HG03196 (cell line): Measurements from ENCODE around the gene DMD.
"Not testable (repeated sequence)": the region's sequence is repeated elsewhere in the genome, so short reads cannot be mapped to it uniquely, and the experiment has no call there.

Experiments
- ATAC-seq: cut with Tn5 transposase; IDR thresholded peaks from one replicate; pipeline ENCODE4 v1.9.1; 2021; ENCODE audit not compliant: unreplicated experiment

DMD gene

GRCh38 chrX:31464306-31464915, 1746.9 kb downstream of the DMD start:
- no peak for ATAC-seq

- ATAC-seq, result no peak
These were observed 1750.1 kb downstream of the DMD start for GRCh38 chrX:31461266-31461665.

- no peak for ATAC-seq
These were observed 1752.0 kb downstream of the DMD start for GRCh38 chrX:31459361-31459760.

- no peak for ATAC-seq
These were observed 1761.4 kb downstream of the DMD start for GRCh38 chrX:31449965-31450364.

GRCh38 chrX:31449081-31449480, 1762.3 kb downstream of the DMD start:
- no peak for ATAC-seq

- no peak for ATAC-seq
These were observed 1765.8 kb downstream of the DMD start for GRCh38 chrX:31445542-31445941.

GRCh38 chrX:31443654-31444053, 1767.7 kb downstream of the DMD start:
- ATAC-seq, result no peak

GRCh38 chrX:31440546-31440945, 1770.8 kb downstream of the DMD start:
- ATAC-seq, result no peak

- no peak for ATAC-seq
These were observed 1774.9 kb downstream of the DMD start for GRCh38 chrX:31436424-31436823.

GRCh38 chrX:31435592-31435991, 1775.8 kb downstream of the DMD start:
- no peak for ATAC-seq

GRCh38 chrX:31433856-31434255, 1777.5 kb downstream of the DMD start:
- ATAC-seq, result no peak

- ATAC-seq, result no peak
These were observed 1781.4 kb downstream of the DMD start for GRCh38 chrX:31429915-31430314.

GRCh38 chrX:31423609-31424189, 1787.7 kb downstream of the DMD start:
- no peak for ATAC-seq

- no peak for ATAC-seq
These were observed 1789.9 kb downstream of the DMD start for GRCh38 chrX:31421441-31421840.

- no peak for ATAC-seq
These were observed 1790.6 kb downstream of the DMD start for GRCh38 chrX:31420711-31421151.

GRCh38 chrX:31420302-31420701, 1791.0 kb downstream of the DMD start:
- no peak for ATAC-seq

- no peak for ATAC-seq
These were observed 1814.2 kb downstream of the DMD start for GRCh38 chrX:31397119-31397518.

- ATAC-seq, result no peak
These were observed 1818.8 kb downstream of the DMD start for GRCh38 chrX:31392513-31392912.

- ATAC-seq, result no peak
These were observed 1822.4 kb downstream of the DMD start for GRCh38 chrX:31388946-31389345.

GRCh38 chrX:31384471-31384870, 1826.9 kb downstream of the DMD start:
- ATAC-seq, result no peak

GRCh38 chrX:31383991-31384390, 1827.4 kb downstream of the DMD start:
- ATAC-seq, result no peak

GRCh38 chrX:31378973-31379372, 1832.4 kb downstream of the DMD start:
- ATAC-seq, result not testable (repeated sequence)

GRCh38 chrX:31377821-31378220, 1833.5 kb downstream of the DMD start:
- ATAC-seq, result not testable (repeated sequence)
